Muscle of leg (tissue), 11 donors: ENCODE data around the gene CRYBG2. TPM values are rescaled to one million over a fixed set of nuclear protein-coding genes. Genes with fewer than 3 reads are reported as not detected.

ENCODE experiments used
- DNase-seq: peaks from one replicate; pipeline ENCODE4 v3.0.0; 2013
- H3K27ac ChIP-seq: one replicate; pipeline ENCODE4 v1.5.1; 2013; ENCODE audit warnings: mild to moderate bottlenecking, low read length, control low read depth
- H3K27me3 ChIP-seq: one replicate; pipeline ENCODE4 v1.6.1; 2013; ENCODE audit warnings: low read length; ENCODE audit not compliant: control insufficient read depth, insufficient read depth
- H3K36me3 ChIP-seq: one replicate; pipeline ENCODE4 v1.6.1; 2013; ENCODE audit warnings: low read length; ENCODE audit not compliant: control insufficient read depth, insufficient read depth
- H3K4me1 ChIP-seq: one replicate; pipeline ENCODE4 v1.6.1; 2013; ENCODE audit warnings: low read length; ENCODE audit not compliant: control insufficient read depth, insufficient read depth
- H3K4me3 ChIP-seq: one replicate; pipeline ENCODE4 v1.5.1; 2013; ENCODE audit warnings: low read length, control low read depth
- H3K9me3 ChIP-seq: replicated peaks from 2 replicates; pipeline ENCODE4 v1.6.1; 2013; ENCODE audit warnings: low read depth, low read length; ENCODE audit not compliant: control insufficient read depth
- WGBS: methylation state at CpG from one replicate; pipeline ENCODE4 v1.1.5; 2013; ENCODE audit warnings: missing lambda C conversion rate; ENCODE audit not compliant: insufficient coverage; 5-methylcytosine and 5-hydroxymethylcytosine counted together
- polyA plus RNA-seq, 8 donors: library from polyadenylated mRNA; unstranded; fragments of 120-200 nt; gene quantifications; one replicate each; pipeline versions ENCODE4 v1.2.1 to v1.2.3, GENCODE V29; 2013; ENCODE audit warnings: inconsistent platforms in 1 of 8, low replicate concordance in 1 of 8; ENCODE audit not compliant: insufficient read length in 8 of 8, insufficient read depth in 1 of 8
- total RNA-seq: library from RNA; stranded (reverse); fragments of 120-200 nt; gene quantifications from one replicate; pipeline ENCODE4 v1.2.4, GENCODE V29; 2013

Gene CRYBG2
- total and polyA plus RNA-seq, 9 donors = 0.07 to 1.6 (median 0.20) TPM; not detected in 4

DNA sequence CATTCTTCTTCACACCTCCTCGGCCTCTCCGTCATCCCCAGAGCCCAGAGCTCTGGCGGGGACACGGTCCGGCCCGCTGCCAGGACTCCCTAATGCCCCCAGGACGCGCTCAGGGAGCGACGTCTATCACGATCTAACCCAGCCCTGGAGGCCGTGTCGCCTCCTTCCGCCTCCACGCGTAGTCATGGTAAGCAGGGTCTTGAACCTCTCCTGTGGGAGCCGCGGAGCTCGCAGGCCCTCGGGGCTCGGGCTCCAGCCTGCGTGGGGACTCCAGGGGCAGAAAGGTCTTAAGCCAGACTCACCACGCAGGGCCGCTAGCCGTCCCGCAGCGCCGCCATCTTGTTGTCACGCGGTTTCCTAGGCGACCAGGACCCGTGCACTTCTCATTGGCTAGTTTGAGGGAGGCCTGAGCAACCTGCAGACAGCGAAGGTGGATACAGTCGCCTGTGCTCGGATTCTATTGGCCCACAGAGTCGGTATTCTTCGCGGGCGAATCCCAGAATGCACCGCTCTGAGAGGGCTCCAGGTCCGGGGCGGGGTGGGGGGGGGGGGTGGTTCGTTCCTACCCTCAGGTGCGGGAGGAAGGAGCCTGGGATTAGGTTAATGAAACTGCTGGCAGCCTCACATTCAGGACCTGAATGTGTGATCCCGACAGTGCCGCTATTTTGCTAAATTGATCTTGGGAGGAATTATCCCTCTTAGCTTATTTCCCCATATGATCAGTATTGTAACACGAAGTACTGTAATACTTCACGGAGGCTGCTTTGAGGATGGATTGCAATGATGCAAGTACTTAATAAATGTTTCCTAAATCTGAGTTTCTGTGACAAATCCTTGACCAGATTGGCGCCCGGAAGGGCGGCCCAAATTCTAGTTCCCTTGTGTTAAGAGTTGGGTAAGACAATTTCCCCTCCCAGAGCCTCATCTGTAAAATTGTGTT lies 47.4 kb downstream of the CRYBG2 start, which contains the start of gene UBXN11:
TSS of gene UBXN11 (minus strand) at position 347 of the 940 bp plus-strand sequence. CDS start 3,753 bp downstream, outside the sequence.
- Histone ChIP-seq H3K27me3 (no peaks in the 10 kb centered on the region), H3K4me3 (peak within 1 kb of the TSS; percentile 75), H3K36me3 (no peaks in the 10 kb centered on the region), H3K9me3 (no peaks in the 10 kb centered on the region), H3K4me1 (peaks cover 15% of the 10 kb centered on the region), H3K27ac (peak within 1 kb of the TSS; percentile 20)
- peak; percentile 95 for DNase-seq
- under 1% methylated on average over 41 of the region's 51 CpGs for WGBS

DNA sequence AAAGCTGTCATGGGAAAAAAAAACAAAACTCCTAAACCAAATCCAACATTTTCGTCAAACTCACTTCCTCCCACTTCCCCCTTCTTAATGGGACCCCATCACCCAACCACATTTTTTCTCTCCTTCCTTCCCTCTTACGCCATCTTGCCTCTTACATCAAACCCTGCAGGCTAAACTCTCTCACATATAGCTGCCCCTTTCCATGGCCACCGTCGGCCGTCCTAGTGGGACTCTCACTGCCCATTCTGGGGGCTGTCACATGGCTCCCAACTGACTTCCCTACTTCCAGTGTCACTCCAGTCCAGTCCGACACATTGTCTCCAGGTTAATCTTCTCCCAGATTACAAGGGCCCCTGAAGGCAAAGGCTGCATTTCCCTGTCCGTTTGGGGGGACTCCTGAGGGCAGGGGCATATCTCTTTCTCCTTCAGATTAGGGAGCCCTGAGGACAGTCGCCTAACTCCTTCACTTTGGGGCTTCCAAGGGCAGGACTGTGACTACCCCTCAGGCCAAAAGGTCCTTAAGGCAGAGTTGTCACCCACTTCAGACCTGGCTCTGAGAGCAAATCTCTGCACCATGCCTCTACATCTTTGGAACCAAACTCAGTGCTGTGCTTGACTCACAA lies 48.2 kb downstream of the CRYBG2 start:
- Histone ChIP-seq H3K4me1 (peaks cover 15% of the 10 kb centered on the region), H3K27ac (no peak overlapping the region)
- 19% methylated on average over 8 of the region's 8 CpGs for WGBS

DNA sequence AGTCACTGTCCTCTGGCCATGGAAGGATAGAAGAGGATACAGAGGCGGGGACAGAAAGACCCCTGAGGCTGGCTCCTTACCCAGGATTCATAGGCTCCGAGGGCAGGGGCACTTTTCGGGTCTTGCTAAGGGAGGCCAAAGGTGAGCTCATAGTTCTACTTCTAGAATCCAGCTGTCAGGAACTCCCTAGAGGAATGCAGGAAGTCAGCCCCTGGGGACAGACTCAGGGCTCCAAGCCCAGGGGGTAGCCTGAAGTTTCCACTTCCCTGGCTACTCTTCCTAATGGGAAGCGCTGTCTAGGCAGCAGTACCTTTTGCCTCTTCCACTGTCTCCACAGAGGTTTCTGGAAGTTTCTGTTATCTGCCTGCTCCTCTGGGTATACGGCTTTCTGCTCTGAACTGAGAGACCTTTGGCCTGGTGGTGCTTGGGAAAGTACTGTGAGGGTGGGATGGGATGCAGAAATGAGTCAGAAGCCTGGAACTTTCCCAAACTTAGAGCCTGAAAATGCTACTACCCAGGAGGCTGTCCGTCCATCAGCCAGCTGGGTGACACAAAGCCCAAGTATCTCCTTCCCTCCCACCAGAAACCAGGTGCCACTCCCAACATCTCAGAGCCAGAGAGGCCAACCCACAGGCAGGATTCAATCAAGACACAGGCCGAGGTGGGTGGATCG lies 51.1 kb downstream of the CRYBG2 start:
- DNase-seq = no peak
- Histone ChIP-seq H3K27ac (no peak overlapping the region), H3K9me3 (no peaks in the 10 kb centered on the region), H3K4me1 (peaks cover 15% of the 10 kb centered on the region), H3K27me3 (no peaks in the 10 kb centered on the region), H3K36me3 (peaks cover 3% of the 10 kb centered on the region), H3K4me3 (no peak overlapping the region)
- WGBS = 73% methylated on average over 4 of the region's 8 CpGs

More for the DNA sequence above, 48.2 kb downstream of the CRYBG2 start:
- Histone ChIP-seq H3K9me3 (no peaks in the 10 kb centered on the region), H3K27me3 (no peaks in the 10 kb centered on the region), H3K4me3 (peak overlapping the region; percentile 75), H3K36me3 (peaks cover 3% of the 10 kb centered on the region)
- DNase-seq = no peak

DNA sequence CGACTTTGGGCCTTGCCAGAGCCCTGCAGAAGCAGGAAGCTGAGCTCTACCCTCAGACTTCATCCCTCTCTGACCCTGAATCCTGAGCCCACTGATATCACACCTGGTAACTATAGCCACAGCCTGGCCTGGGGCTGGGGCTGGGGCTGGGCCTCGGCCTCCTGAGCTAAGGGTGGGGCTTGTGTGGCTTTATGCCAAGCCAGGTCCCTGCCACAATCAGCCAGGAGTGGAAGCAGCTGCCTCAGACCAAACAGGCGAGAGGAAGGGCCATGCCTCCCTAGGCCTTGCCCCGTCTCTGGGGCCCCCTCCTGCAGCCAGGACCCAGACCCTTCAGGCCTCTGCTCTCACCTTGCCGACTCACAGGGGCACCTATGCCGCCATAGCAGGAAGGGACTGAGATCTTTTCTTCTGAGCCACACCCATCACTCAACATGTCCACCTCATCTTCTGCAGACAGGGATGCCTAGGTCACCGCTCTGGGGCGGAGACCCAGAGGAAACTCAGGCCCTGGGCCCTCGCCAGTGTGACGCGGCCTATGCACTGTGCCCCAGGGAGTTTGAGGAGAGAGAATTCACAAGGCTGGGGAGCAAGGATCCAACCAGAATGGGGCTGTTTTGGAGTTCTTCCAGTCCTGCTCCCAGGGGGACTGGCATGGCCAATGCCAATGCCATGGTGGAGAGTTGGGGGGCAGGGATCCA lies 53.2 kb downstream of the CRYBG2 start:
- no peak for DNase-seq

DNA sequence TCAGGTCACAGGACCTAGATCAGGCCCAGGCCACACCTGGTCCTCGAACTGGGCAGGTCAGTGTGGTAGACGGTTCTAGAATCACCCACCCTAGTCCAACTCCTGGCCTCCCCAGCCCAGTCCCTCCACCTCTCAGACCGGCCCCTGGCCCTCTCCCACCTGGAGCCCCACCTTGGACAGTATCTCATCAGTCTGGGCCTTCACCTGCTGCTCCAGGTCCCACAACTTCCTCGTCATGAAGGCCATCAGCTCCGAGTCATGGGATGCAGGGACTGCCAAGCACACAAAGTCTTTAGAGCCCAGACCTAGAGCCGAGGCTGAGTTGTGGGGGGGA lies 56.2 kb downstream of the CRYBG2 start:
- DNase-seq = no peak
- no peaks in the 10 kb centered on the region for H3K9me3 ChIP-seq
- H3K27ac ChIP-seq = no peak overlapping the region
- no peaks in the 10 kb centered on the region for H3K27me3 ChIP-seq
- H3K36me3 ChIP-seq = peaks cover 3% of the 10 kb centered on the region
- peaks cover 3% of the 10 kb centered on the region for H3K4me1 ChIP-seq
- H3K4me3 ChIP-seq = no peak overlapping the region
- WGBS = 87% methylated on average over 3 of the region's 6 CpGs

More for the DNA sequence above, 53.2 kb downstream of the CRYBG2 start:
- H3K36me3 ChIP-seq = peaks cover 3% of the 10 kb centered on the region
- 92% methylated on average over 7 of the region's 11 CpGs for WGBS
- no peaks in the 10 kb centered on the region for H3K9me3 ChIP-seq
- H3K27me3 ChIP-seq = no peaks in the 10 kb centered on the region
- H3K4me3 ChIP-seq = no peak overlapping the region
- H3K27ac ChIP-seq = no peak overlapping the region
- peaks cover 7% of the 10 kb centered on the region for H3K4me1 ChIP-seq

DNA sequence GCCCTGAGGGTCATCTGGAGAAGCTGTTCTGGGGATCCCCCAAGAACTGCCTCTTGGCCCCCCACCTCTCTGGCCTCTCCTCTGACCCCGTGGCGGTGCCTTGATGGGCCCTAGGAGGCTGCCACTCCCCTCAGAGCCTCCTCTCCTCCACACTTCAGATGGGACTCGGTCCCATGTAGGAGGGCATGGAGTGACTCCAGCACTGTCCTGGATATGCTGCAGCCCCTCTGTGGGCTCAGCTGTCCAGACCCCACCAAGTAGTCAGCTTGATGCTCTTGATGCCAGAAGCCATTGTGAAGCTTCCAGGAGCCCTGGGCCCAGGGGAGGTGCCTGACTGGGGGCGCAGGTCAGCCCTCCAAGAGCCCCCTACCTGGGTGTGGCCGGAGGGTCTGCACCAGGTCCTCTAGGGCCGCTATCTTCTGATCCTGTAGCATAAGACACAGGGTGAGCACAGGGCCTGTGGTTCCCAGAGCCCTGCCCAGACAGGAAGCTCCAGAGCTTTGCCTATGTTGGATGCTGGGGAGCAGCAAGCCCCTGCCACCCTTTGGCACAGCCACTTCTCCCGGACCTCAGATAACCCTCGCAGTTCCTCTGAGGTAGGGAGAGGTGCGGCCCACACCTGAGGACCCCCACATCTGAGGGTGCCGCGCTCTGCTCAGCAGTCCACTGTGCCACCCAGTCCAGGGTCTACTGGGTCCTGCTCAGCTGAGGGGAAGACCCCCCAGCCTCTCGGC lies 56.7 kb downstream of the CRYBG2 start:
- Histone ChIP-seq H3K4me1 (no peaks in the 10 kb centered on the region), H3K27ac (no peak overlapping the region), H3K27me3 (no peaks in the 10 kb centered on the region), H3K4me3 (no peak overlapping the region), H3K36me3 (peaks cover 3% of the 10 kb centered on the region), H3K9me3 (no peaks in the 10 kb centered on the region)
- WGBS = 96% methylated on average over 8 of the region's 12 CpGs
- no peak for DNase-seq

DNA sequence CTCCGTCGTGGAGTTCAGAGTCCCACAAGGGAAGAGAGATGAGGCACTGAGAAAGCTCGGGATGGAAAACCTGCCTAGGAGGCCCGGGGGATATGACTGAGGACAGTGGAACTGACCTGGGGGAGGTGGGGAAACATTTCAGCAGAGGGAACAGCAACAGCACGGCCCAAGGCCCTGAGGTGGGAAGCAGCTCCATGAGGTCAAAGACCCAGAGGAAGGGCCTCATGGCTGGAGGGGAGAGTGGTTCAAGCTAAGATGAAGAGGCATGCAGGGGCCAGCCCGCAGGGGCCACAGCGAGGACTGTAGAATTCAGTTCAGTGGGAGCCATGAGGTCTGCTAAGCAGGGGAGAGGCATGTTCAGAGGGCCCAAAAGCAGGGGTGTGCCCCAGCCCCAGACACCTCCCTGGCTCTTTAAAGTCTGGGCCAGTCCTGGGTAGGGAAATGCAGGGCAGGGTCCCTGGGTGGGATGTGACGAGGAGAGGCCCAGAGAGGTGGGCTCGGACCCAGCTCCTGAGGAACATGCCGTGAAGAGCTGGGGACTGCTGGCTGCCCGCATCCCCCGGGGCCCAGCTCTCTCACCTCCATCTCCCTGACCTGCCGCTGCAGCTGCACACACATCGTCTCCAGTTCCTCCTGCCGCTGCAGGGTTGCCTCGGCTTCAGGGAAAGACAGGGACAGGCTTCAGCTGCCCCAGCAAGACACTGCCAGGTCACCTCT lies 57.4 kb downstream of the CRYBG2 start:
- Histone ChIP-seq H3K4me1 (peaks cover 4% of the 10 kb centered on the region), H3K4me3 (no peak overlapping the region), H3K27ac (no peak overlapping the region), H3K27me3 (no peaks in the 10 kb centered on the region), H3K36me3 (peaks cover 3% of the 10 kb centered on the region), H3K9me3 (no peaks in the 10 kb centered on the region)
- 80% methylated on average over 13 of the region's 16 CpGs for WGBS
- DNase-seq = no peak

DNA sequence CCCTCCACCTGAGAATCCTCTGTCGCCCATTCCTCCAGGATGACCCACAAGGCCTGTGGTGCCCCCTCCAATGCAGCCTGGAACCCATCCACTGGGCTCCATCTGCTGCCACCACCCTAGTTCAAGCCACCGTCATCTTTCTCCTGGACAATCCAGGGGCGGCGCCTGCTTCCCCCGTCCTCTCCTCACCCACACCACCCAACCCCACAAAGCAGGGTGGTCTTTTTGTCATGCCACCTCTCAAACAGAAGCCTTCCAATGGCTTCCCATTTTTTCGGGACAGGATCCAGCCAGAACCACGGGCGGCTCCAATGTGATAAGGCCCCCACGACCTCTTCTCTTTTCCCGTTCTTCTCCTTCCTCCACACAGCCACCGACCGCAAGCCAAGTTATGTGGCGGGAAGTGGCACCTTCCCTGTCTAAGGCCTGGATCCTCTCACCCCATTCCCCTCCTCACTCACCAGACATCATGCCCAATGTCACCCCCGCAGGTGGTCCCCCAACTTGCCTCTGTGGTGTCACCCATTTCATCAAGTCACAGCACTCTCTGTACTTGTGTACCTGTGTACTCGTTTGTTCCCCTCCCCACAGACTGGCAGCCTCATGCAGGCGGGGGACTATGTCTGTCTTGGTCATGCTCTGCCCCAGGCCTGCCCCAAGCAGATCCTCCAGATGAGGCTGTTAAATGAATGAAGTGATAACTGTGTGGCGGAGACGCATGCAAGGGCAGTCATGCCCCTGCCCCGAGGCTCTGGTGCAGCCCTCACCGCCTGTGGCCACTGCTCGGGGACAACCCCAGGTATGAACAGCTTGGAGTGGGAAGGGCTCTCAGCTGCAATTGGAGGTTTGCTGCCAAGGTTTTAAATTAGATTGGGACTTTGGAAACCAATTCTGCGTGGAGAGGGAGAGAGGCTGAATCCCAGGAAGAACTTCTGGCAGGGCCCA lies 58.5 kb downstream of the CRYBG2 start:
- Histone ChIP-seq H3K36me3 (no peaks in the 10 kb centered on the region), H3K27me3 (no peaks in the 10 kb centered on the region), H3K27ac (no peak overlapping the region), H3K4me3 (no peak overlapping the region), H3K4me1 (peaks cover 14% of the 10 kb centered on the region), H3K9me3 (no peaks in the 10 kb centered on the region)
- no peak for DNase-seq
- 83% methylated on average over 17 of the region's 22 CpGs for WGBS
